ENCODE results near the gene ELF1.
"Not testable (repeated sequence)": the region's sequence is repeated elsewhere in the genome, so short reads cannot be mapped to it uniquely, and the experiment has no call there.

Gene ELF1

DNA sequence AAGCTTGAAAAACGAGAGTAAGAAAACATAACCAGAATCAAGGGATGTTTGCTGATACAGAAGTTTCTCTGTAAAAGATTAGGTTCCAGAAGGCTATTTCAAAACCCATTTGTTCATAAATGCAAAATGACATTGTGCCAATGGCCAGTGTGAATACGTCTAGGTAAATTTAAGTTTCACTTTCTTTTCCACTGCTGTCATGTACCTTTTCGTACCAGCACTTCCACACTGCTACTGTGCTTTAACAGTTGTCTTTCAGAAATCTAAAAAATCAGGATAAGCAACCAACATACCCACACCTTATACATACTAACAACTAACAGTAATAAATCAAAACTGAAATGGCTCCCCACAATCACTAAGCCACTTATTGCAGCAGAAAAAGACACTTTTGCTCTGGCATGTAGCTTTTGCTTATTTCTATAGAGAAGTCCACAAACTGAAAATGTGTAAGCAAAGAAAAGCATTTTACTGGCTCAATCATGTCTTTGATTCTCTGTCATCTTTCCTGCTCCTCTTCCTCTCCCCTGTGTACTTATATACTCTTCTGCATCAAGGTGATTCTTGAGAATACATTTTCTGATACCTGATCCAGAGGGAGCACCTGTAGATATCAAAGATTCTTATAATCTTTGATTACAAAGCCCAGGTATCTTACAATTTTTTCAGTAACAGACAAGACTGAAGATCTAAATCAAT lies 34.3 kb downstream of the ELF1 start:
- no peak for DNase-seq

DNA sequence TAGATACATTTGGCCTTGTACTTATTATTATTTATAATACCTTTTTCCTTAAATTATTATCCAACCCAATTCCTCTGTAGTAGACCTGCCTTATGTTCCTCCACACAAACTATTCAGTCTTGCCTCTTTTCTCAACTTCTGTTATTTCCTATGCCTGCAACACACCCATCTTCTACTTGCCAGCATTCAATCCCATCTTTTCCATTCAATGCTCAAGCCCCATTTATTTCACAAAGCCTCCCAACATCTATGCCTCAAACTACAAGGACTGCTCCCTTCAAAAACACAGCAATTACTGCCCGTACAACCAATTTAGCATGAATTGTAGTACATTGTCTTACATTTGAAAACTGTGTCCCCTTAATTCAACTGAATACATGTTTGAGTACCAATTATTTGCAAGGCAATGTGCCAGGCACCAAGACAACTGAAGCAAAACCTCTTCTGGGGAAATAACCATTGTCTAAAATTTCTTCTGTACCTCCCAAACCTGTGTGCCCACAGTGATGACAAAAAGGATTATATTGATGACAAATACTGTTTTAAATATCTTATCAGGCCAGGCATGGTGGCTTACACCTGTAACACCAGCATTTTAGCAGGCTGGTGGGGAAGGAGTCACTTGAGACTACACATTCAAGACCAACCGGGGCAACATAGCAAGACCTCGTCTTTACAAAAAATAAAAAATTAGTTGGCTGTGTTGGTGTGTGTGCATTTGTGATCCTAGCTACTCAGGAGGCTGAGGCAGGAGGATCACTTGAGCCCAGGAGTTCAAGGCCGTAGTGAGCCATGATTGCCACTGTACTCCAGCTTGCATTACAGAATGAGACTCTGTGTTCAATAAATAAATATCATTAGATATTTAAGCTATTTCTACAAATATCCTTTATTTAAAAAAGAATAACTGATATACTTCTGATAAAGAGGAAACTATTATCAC lies 35.1 kb downstream of the ELF1 start:
- no peaks in the 10 kb centered on the region for H3K9me3 Mint-ChIP-seq
- H3K4me1 Mint-ChIP-seq (ENCODE audit: low read depth): peaks cover 77% of the 10 kb centered on the region
- H3K27ac Mint-ChIP-seq: peak overlapping the region; percentile 98
- H3K4me3 Mint-ChIP-seq: peak overlapping the region; percentile 81
- no peak for DNase-seq
- H3K36me3 Mint-ChIP-seq (ENCODE audit: low read depth): peaks cover 26% of the 10 kb centered on the region
- H3K27me3 Mint-ChIP-seq: no peaks in the 10 kb centered on the region

More for the DNA sequence above, 34.3 kb downstream of the ELF1 start:
- H3K4me1 Mint-ChIP-seq (ENCODE audit: low read depth): peaks cover 76% of the 10 kb centered on the region
- no peaks in the 10 kb centered on the region for H3K27me3 Mint-ChIP-seq
- H3K4me3 Mint-ChIP-seq: peak overlapping the region; percentile 81
- H3K9me3 Mint-ChIP-seq: no peaks in the 10 kb centered on the region
- H3K36me3 Mint-ChIP-seq (ENCODE audit: low read depth): peaks cover 20% of the 10 kb centered on the region
- H3K27ac Mint-ChIP-seq: peak overlapping the region; percentile 98

DNA sequence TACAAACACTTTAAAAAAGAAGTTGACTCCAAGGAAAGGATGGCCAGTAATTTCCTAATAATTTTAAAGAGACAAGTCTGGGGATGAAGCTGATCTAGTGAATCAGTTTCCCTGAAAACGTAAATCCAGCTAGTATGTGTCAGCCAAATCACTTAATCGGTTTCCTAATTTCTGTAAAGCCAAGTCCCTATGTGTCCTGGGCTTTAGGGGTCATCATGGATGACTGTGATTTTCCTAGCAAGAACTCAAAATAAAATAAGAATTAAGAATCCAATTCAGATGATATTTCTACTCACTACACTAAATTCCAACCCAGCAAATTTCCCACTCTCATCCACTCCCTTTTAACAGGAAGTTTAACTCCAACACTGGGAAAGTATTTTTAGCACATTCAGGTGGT lies 35.9 kb downstream of the ELF1 start:
- DNase-seq: no peak
- peak overlapping the region; percentile 81 for H3K4me3 Mint-ChIP-seq
- H3K27me3 Mint-ChIP-seq: no peaks in the 10 kb centered on the region
- peaks cover 75% of the 10 kb centered on the region for H3K4me1 Mint-ChIP-seq (ENCODE audit: low read depth)
- H3K9me3 Mint-ChIP-seq: no peaks in the 10 kb centered on the region
- peaks cover 29% of the 10 kb centered on the region for H3K36me3 Mint-ChIP-seq (ENCODE audit: low read depth)
- H3K27ac Mint-ChIP-seq: peak overlapping the region; percentile 93

DNA sequence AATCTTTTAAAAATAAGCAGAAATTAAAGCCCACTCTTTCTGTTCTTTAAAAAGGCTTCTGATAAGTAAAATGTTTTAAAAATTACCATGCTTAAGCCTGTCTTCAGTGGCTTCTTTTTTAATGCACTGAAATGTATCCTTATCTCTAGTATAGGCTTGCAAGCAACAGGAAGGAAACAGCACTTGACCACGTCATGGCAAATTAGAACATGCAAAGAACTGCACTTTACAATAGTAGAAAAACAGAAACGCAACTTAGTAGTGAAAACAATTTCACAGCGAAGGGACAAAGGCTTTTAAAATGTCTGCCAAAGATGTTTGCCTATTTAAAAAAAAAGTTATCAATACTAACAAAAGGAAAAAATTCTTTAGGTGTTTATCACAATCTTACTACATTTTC lies 36.3 kb downstream of the ELF1 start:
- H3K4me3 Mint-ChIP-seq: peak overlapping the region; percentile 81
- no peaks in the 10 kb centered on the region for H3K27me3 Mint-ChIP-seq
- peaks cover 32% of the 10 kb centered on the region for H3K36me3 Mint-ChIP-seq (ENCODE audit: low read depth)
- peaks cover 75% of the 10 kb centered on the region for H3K4me1 Mint-ChIP-seq (ENCODE audit: low read depth)
- no peak for DNase-seq
- H3K27ac Mint-ChIP-seq: peak overlapping the region; percentile 93
- H3K9me3 Mint-ChIP-seq: no peaks in the 10 kb centered on the region

DNA sequence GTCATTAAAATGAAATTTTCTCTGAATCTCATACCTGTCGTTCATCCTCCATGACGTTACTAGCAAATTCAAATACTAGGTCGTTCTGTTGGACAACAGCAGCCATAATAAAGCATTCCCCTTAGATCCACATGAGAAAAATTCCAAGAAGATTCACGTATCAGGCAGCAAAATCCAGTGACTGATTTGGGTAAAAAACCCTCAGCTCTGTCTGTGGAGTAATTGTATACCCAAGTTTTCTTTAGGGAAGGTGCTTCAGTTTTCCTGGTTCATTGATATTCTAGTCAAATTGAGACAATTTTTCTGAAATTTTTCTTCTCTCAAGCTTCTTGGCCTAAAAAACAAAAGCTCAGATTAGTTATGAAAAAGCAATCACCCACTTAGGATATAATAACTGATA lies 37.2 kb downstream of the ELF1 start:
- Mint-ChIP-seq H3K4me3 (peak overlapping the region; percentile 81), H3K9me3 (no peaks in the 10 kb centered on the region), H3K36me3 (ENCODE audit: low read depth) (peaks cover 35% of the 10 kb centered on the region), H3K27me3 (no peaks in the 10 kb centered on the region), H3K4me1 (ENCODE audit: low read depth) (peaks cover 79% of the 10 kb centered on the region), H3K27ac (peak overlapping the region; percentile 96)
- no peak for DNase-seq

DNA sequence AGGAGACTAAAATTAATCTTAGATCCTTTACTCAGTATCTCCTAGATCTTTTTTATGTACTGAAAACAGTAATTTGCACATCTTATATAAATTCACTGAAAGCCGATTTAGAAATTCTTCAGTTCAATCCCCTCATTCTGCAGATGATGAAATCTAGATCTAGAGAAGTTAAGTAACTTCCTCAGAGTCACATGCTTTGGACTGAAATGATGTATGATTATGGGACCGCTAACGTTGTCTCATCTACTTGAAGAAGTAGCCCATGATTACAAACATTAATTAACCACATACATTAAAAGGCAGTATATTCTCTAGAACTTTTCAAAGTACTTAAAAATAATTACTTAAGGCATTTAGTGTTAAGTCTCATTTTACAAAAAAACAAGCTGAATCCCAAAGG lies 37.8 kb downstream of the ELF1 start:
- no peaks in the 10 kb centered on the region for H3K9me3 Mint-ChIP-seq
- DNase-seq: no peak

DNA sequence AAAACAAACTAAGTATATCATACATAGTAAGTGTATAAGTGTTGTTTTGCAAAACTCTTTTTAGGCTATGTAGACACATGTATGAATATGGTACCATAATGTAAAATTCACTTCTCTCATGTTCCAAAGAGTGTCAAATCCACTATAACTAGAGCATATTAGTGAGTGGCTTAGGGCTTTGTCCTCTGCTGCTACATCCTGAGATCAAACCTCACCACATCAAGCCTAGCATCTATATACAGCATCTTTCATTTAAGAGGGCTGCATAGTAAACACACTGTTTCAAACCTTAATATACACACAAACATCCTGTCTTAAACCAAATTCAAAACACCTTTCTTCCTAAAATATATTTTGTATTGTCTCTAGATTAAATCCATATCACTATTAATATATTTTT lies 38.7 kb downstream of the ELF1 start:
- H3K4me1 Mint-ChIP-seq (ENCODE audit: low read depth): peaks cover 81% of the 10 kb centered on the region
- H3K9me3 Mint-ChIP-seq: no peaks in the 10 kb centered on the region
- H3K4me3 Mint-ChIP-seq: peak overlapping the region; percentile 81
- DNase-seq: no peak
- H3K27ac Mint-ChIP-seq: peak overlapping the region; percentile 96
- H3K36me3 Mint-ChIP-seq (ENCODE audit: low read depth): peaks cover 43% of the 10 kb centered on the region
- H3K27me3 Mint-ChIP-seq: no peaks in the 10 kb centered on the region

More for the DNA sequence above, 37.8 kb downstream of the ELF1 start:
- Mint-ChIP-seq H3K36me3 (ENCODE audit: low read depth) (peaks cover 35% of the 10 kb centered on the region), H3K27ac (peak overlapping the region; percentile 96), H3K4me1 (ENCODE audit: low read depth) (peaks cover 81% of the 10 kb centered on the region), H3K4me3 (peak overlapping the region; percentile 81), H3K27me3 (no peaks in the 10 kb centered on the region)

DNA sequence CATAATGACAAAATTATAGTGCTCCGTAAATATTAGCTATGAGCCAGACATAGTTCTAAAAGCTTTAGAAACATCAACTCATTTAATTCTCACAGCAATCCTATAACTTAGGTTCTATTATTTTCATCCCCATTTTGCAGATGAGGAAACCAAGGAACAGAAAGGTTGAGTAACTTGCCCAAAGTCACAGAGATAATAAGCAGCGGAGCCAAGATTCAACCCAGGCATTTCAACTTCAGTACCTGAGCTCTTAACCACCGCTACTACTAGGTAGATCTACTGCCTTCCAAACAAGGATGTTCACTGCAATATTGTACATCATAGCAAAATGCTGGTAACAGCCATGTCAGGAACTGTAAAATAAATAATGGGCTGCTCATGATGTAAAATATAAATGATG lies 39.9 kb downstream of the ELF1 start:
- no peaks in the 10 kb centered on the region for H3K27me3 Mint-ChIP-seq
- H3K36me3 Mint-ChIP-seq (ENCODE audit: low read depth): peaks cover 43% of the 10 kb centered on the region
- no peak for DNase-seq
- no peaks in the 10 kb centered on the region for H3K9me3 Mint-ChIP-seq
- peaks cover 84% of the 10 kb centered on the region for H3K4me1 Mint-ChIP-seq (ENCODE audit: low read depth)
- H3K27ac Mint-ChIP-seq: peak overlapping the region; percentile 96
- peak overlapping the region; percentile 81 for H3K4me3 Mint-ChIP-seq

DNA sequence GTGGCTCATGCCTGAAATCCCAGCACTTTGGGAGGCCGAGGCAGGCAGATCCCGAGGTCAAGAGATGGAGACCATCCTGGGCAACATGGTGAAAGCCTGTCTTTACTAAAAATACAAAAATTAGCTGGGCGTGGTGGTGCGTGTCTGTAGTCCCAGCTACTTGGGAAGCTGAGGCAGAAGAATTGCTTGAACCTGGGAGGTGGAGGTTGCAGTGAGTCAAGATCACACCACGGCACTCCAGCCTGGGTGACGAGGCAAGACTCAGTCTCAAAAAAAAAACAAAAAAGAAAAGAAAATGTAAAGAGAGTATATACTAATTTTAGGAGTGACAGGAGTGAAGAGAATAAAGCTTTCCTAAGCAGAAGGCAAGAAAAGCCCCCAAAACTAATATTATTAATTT lies 41.0 kb downstream of the ELF1 start:
- H3K4me3 Mint-ChIP-seq: peak overlapping the region; percentile 81
- H3K9me3 Mint-ChIP-seq, H3K27me3 Mint-ChIP-seq: not testable (repeated sequence)
- H3K27ac Mint-ChIP-seq: peak overlapping the region; percentile 96
- peak; percentile 48 for DNase-seq
- H3K4me1 Mint-ChIP-seq (ENCODE audit: low read depth): peaks cover 84% of the 10 kb centered on the region
- peaks cover 45% of the 10 kb centered on the region for H3K36me3 Mint-ChIP-seq (ENCODE audit: low read depth)

DNA sequence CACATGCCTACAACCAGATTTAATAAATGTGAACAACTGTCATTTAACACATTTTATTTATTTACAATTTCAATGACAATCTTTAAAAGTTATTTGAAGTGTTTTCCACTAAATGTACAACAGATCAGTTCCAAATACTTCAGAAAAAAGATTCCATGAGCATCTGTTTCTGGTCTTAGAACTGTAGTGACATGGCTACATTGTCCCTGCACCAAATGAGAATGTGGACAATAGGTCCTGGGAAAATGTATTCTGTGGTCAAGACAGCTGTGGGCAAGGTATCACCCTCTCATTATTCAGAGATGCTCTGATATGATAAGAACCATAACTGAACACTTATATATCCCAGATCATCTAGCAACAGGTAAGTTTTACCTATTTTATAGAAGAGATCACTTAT lies 43.7 kb downstream of the ELF1 start:
- DNase-seq: no peak
- Mint-ChIP-seq H3K4me3 (peak overlapping the region; percentile 34), H3K9me3 (no peaks in the 10 kb centered on the region), H3K36me3 (ENCODE audit: low read depth) (peaks cover 38% of the 10 kb centered on the region), H3K27ac (peak overlapping the region; percentile 94), H3K27me3 (no peaks in the 10 kb centered on the region), H3K4me1 (ENCODE audit: low read depth) (peaks cover 93% of the 10 kb centered on the region)

DNA sequence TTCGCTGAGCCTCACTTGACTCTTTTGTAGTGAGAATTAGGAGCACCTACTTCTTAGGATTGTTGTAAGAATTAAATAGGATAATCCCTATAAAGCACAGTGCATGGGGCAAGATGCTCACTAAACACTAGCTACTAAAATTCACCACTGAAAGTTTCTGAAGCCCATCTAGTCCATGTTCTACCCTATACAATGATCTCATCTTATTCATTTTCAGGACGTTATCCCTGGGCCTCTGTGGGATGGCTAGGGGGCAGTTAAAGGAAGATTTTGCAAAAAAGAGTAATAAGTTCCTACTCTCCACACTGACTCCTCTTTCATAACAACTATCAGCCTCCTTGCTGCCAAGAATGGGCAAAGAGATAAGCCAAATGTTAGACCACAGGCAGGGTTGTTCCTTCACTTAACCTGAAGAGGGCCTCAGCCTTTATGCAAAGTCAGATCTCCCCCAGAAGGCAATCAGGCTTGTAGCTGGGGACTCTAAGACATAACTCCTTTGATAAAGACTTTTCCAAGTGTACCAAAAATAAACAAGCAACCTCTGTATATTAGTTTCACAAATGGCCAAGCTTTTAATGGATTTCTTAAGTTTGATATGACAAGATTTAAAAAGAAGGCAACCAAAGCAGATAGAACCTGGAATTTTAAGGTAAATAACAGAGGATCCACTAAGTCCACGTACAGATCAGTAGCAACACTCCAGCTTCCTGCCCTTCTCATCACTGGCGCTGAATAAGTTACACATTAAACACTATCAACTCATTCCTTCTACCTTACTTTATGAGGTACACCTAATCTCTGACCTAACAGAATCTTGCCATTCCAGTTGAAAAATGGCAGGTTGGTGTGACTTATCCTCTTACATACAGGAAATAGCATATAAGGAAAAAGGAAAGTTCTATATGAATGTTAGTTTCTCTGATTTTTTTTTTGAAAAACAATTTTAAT lies 44.4 kb downstream of the ELF1 start:
- Mint-ChIP-seq H3K4me3 (peak overlapping the region; percentile 34), H3K9me3 (no peaks in the 10 kb centered on the region), H3K36me3 (ENCODE audit: low read depth) (peaks cover 38% of the 10 kb centered on the region), H3K27me3 (no peaks in the 10 kb centered on the region), H3K27ac (peak overlapping the region; percentile 94), H3K4me1 (ENCODE audit: low read depth) (peaks cover 93% of the 10 kb centered on the region)
- DNase-seq: no peak

DNA sequence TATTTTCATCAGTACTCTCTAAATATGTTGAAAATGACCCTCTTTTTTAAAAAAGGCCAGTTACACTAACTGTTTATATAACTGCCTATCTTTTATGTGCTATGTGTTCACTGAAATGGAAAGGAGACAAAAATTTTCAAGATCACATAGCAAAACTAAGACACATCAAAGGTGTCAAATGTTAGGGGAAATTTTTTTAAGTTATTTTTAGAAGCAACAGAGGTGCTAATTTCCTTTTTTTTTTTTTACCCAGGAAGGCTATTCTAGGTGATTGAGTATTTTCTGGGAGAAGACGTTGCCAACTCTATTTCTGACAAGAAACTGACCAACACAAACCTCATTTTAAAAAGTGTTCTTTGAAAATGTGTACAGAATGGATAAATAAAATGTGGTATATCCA lies 45.7 kb downstream of the ELF1 start:
- DNase-seq: no peak
- H3K27ac Mint-ChIP-seq: peak overlapping the region; percentile 94
- peaks cover 39% of the 10 kb centered on the region for H3K36me3 Mint-ChIP-seq (ENCODE audit: low read depth)
- peaks cover 95% of the 10 kb centered on the region for H3K4me1 Mint-ChIP-seq (ENCODE audit: low read depth)
- H3K4me3 Mint-ChIP-seq: peak overlapping the region; percentile 51
- no peaks in the 10 kb centered on the region for H3K27me3 Mint-ChIP-seq
- H3K9me3 Mint-ChIP-seq: no peaks in the 10 kb centered on the region

DNA sequence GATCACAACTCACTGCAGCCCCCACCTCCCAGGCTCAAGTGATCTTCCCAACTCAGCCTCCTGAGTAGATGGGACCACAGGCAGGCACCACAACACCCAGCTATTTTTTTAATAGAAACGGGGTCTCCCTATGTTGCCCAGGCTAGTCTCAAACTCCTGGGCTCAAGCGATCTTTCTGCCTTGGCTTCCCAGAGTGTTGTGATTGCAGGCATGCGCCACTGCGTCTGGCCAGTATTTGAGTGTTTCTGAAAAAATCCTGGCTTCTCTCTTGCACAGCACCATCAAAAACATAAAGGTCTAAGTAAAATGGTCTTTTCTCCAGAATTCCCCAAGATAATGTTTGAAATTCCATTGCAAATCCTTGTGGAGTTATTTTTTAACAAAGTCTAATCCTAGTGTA lies 47.8 kb downstream of the ELF1 start:
- H3K9me3 Mint-ChIP-seq: no peaks in the 10 kb centered on the region
- H3K4me3 Mint-ChIP-seq: no peak overlapping the region
- H3K4me1 Mint-ChIP-seq (ENCODE audit: low read depth): peaks cover 96% of the 10 kb centered on the region
- peak overlapping the region; percentile 76 for H3K27ac Mint-ChIP-seq
- peaks cover 42% of the 10 kb centered on the region for H3K36me3 Mint-ChIP-seq (ENCODE audit: low read depth)
- no peaks in the 10 kb centered on the region for H3K27me3 Mint-ChIP-seq
- no peak for DNase-seq

DNA sequence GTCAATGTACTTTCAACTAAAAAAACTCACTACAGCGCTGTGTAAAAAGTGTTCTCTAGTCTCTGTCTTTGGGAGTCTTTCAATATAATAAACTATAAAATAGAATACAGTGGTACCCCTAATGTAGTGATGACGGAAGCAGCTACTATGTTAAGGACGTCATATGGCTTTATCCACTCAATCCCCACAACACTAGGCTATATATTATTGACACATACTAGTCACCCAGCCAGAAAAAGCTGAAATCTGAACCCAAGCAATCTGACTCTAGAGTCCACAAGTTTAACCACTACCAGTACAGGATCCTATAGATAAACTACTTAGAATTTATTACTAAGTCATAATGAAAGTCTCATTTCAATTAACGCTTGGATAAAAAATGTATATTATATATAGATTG lies 48.3 kb downstream of the ELF1 start:
- no peak for DNase-seq
- Mint-ChIP-seq H3K36me3 (ENCODE audit: low read depth) (peaks cover 36% of the 10 kb centered on the region), H3K27me3 (no peaks in the 10 kb centered on the region), H3K9me3 (no peaks in the 10 kb centered on the region), H3K4me1 (ENCODE audit: low read depth) (peaks cover 96% of the 10 kb centered on the region), H3K27ac (peak overlapping the region; percentile 72), H3K4me3 (no peak overlapping the region)

Data from activated T-cell treated with anti-CD3 and anti-CD28 coated beads, Interleukin-2, amount 50 U/mL, for 24 hours (primary cell).